DND-41 (cell line): Measurements from ENCODE around the gene ARHGAP26.

Experiments
- CTCF ChIP-seq: IDR thresholded peaks from 2 replicates; pipeline ENCODE4 v1.5.1; 2012; ENCODE audit warnings: borderline replicate concordance, low read length, moderate library complexity, mild to moderate bottlenecking; ENCODE audit not compliant: poor library complexity, severe bottlenecking; ENCODE audit errors: extremely low read depth
- EZH2 ChIP-seq: IDR thresholded peaks from 3 replicates; pipeline ENCODE4 v1.6.1; 2012; ENCODE audit warnings: borderline replicate concordance, low read depth, mild to moderate bottlenecking, moderate library complexity, low read length, inconsistent platforms; ENCODE audit not compliant: severe bottlenecking

- TF ChIP-seq CTCF (no peak), EZH2 (no peak)
These were observed 33.0 kb upstream of the ARHGAP26 start for GRCh38 chr5:142737179-142737578.
